GM13976 (cell line): ENCODE results near the gene PIF1.

Experiments
- DNase-seq: peaks from one replicate; pipeline ENCODE4 v3.0.0; 2012; ENCODE audit warnings: low spot score
- in situ Hi-C: fragments of 300-500 bp; cut with MboI; formaldehyde crosslinking; loops from one replicate; pipeline ENCODE4 v1.12.0; 2022; ENCODE audit warnings: low sequenced_read_pairs, mixed read lengths, inconsistent platforms; ENCODE audit not compliant: unreplicated experiment
- TF ChIP-seq, protein P1 (sequence below): IDR thresholded peaks from 2 replicates; pipeline ENCODE4 v1.5.1; 2012; ENCODE audit warnings: borderline replicate concordance, mild to moderate bottlenecking; ENCODE audit not compliant: insufficient read depth; ENCODE audit errors: extremely low read depth, missing control alignments, control extremely low read depth

Gene PIF1, protein sequence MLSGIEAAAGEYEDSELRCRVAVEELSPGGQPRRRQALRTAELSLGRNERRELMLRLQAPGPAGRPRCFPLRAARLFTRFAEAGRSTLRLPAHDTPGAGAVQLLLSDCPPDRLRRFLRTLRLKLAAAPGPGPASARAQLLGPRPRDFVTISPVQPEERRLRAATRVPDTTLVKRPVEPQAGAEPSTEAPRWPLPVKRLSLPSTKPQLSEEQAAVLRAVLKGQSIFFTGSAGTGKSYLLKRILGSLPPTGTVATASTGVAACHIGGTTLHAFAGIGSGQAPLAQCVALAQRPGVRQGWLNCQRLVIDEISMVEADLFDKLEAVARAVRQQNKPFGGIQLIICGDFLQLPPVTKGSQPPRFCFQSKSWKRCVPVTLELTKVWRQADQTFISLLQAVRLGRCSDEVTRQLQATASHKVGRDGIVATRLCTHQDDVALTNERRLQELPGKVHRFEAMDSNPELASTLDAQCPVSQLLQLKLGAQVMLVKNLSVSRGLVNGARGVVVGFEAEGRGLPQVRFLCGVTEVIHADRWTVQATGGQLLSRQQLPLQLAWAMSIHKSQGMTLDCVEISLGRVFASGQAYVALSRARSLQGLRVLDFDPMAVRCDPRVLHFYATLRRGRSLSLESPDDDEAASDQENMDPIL

DNA sequence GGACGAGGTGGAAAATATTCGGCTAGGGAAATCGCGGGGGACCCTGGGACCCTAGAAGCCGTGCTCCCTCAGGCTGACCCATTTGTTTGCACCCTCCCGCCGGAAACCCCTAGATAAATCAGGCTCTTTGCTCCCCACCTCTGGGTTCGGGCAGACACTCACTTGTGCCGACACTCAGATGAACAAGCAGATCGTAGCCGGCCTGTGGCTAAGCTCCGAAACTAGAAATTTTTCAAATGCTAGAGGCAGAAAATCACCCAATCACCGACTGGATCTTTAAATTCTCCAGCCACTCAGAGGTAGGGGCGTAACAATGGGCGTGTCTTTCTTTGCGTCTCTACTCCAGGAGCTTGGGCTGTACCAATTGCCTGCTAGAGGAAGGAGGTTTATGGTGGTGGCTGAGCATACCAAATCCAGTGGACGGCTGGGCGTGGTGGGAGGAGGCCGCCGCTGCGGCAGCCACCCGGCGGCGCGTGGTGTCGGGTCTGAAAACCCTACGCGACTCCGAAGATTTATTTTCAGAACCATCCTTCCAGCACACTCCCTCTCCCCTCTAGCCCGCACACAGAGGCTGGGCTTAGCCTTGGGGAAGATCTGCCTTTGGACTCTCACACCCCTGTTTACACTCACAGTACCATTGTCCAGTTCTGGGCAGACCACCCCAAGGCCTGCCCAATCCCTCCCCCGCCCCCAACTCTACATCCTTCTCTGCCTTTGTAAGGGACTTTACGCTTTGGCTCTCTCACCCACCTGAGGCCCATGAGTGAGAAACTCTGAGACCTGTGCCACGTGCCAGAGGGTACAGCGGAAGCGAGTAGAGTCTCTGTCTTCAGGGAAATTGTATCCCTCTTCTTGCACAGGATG lies at the start of gene PIF1:
Gene PIF1 (minus strand): TSS at position 217 of the 864 bp plus-strand sequence. CDS start 1,312 bp downstream, outside the sequence.
- TF ChIP-seq, protein P1, sequence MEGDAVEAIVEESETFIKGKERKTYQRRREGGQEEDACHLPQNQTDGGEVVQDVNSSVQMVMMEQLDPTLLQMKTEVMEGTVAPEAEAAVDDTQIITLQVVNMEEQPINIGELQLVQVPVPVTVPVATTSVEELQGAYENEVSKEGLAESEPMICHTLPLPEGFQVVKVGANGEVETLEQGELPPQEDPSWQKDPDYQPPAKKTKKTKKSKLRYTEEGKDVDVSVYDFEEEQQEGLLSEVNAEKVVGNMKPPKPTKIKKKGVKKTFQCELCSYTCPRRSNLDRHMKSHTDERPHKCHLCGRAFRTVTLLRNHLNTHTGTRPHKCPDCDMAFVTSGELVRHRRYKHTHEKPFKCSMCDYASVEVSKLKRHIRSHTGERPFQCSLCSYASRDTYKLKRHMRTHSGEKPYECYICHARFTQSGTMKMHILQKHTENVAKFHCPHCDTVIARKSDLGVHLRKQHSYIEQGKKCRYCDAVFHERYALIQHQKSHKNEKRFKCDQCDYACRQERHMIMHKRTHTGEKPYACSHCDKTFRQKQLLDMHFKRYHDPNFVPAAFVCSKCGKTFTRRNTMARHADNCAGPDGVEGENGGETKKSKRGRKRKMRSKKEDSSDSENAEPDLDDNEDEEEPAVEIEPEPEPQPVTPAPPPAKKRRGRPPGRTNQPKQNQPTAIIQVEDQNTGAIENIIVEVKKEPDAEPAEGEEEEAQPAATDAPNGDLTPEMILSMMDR: no peak
- in situ Hi-C loops: no loop called here
- peak; percentile 95 for DNase-seq

DNA sequence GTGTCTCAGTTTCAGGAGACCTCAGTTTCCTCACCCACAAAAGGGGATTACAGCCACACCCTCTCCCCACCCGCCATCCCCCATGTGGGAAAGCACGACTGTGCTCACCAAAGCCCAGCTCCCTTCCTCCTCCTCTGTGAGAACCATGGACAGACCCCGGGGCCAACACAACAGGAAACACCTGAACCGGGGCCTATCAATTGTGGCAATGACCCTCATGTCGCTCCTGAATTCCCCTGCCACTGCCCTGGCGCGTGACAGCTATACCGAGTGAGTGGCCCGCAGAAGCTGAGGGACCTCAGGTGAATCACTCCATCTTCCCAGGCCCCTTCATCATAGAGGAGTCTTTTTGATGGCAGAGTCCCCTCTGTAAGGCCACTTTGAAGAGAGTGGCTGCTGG lies 44.9 kb upstream of the PIF1 start:
- no peak for DNase-seq
- TF ChIP-seq, protein P1: no peak
- in situ Hi-C loops: no loop called here

DNA sequence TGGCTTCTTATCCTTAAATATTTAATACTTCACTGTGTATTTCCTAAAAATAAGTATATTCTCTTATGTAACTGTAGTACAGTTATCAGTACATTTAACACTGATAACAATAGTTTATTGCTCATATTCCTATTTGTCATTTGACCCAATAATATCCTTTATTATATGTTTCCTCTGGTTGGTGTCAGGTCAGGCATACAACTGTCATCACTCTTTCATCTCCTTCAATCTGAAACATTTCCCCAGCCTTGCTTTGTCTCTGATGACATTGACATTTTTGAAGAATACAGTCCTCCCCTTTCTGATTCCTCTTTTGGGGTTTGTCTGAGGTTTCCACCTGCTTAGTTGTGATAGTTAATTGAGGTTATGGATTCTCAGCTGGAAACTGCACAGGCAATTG lies 44.1 kb upstream of the PIF1 start:
- no peak for DNase-seq
- TF ChIP-seq, protein P1: no peak
- in situ Hi-C loops: no loop called here

DNA sequence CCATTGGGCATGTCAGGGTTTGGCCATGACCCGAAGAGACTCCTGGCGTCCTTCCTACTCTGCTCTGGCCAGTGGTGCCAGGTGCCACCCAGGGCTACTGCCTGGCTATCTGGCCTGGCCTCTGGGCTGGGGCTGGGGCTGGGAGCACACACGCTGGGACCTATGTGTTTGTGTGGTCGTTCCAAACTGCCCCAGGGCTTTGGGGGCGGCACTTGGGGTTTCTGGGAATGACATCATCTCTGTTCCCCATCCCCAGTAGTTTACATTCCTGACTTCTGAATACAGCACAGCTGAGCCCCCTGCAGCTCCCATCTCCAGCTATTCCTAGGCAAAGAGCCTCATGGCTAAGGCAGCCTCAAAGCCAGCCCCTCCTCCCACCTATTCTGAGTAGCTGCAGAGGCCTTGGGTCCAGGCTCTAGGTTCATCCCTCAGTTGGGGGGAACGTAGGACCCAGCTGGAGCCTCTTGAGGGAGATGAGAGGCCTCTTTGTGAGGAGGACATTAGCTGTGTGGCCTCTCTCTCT lies 40.6 kb upstream of the PIF1 start:
- no peak for DNase-seq
- TF ChIP-seq, protein P1: no peak
- in situ Hi-C loops: no loop called here

DNA sequence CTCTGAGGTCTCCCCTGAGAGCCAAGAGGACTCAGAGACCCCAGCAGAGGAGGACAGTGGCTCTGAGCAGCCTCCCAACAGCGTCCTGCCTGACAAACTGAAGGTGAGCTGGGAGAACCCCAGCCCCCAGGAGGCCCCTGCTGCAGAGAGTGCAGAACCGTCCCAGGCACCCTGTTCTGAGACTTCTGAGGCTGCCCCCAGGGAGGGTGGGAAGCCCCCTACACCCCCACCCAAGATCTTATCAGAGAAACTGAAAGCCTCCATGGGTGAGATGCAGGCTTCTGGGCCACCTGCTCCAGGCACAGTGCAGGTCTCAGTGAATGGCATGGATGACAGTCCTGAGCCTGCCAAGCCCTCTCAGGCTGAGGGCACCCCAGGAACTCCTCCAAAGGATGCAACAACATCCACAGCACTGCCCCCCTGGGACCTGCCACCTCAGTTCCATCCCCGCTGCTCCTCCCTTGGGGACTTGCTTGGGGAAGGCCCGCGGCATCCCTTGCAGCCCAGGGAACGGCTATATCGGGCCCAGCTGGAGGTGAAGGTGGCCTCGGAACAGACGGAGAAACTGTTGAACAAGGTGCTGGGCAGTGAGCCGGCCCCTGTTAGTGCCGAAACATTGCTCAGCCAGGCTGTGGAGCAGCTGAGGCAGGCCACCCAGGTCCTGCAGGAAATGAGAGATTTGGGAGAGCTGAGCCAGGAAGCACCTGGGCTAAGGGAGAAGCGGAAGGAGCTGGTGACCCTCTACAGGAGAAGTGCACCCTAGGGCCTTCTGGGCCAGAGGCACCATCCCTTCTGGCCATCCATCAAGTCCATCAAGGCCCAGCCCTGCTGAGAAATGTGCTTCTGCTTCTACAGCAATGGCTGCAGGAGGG lies 39.9 kb upstream of the PIF1 start:
- TF ChIP-seq, protein P1: no peak
- DNase-seq: peak; percentile 66
- in situ Hi-C loops: no loop called here

DNA sequence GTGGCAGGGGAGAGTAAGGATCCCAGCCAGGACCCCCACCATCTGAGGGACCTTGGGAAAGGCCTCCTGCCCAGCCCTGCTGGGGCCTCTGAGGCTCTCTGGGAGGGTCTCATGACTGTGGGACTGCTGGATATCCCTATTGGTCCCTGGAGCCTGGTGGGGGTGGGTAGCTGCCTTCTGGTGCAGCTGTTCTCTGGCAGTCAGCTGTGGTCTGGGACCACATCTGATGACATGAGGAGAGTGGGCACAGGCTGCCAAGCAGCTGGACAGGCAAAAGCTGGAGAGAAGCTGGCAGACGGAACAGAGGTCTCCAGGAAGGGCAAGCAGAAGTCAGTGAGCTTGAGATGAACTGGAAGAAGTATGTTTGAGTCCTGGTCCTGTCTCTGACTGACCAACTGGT lies 38.6 kb upstream of the PIF1 start:
- no peak for DNase-seq
- in situ Hi-C loops: no loop called here

More for the DNA sequence above, 38.6 kb upstream of the PIF1 start:
- TF ChIP-seq, protein P1: no peak
